H1 (cell line): ENCODE results near the gene POLA2. TPM values are rescaled to one million over a fixed set of nuclear protein-coding genes. Genes with fewer than 3 reads are reported as not detected.

Source experiments
- ATF3 ChIP-seq: IDR thresholded peaks from 2 replicates; pipeline ENCODE4 v1.6.1; 2011; ENCODE audit warnings: low read depth, mild to moderate bottlenecking, low read length; ENCODE audit not compliant: insufficient read depth
- CHD7 ChIP-seq: fragments of 300-600 bp; sonication (generic); IDR thresholded peaks from 2 replicates; pipeline ENCODE4 v1.7.1; 2012; ENCODE audit warnings: low read length, moderate library complexity, mild to moderate bottlenecking, inconsistent platforms; ENCODE audit not compliant: insufficient replicate concordance
- JUN ChIP-seq: IDR thresholded peaks from 2 replicates; pipeline ENCODE4 v1.6.1; 2011; ENCODE audit warnings: low read depth, mild to moderate bottlenecking, improper control_type of control experiment, low read length
- NANOG ChIP-seq: IDR thresholded peaks from 2 replicates; pipeline ENCODE4 v1.6.1; 2011; ENCODE audit warnings: low read length, low read depth, mild to moderate bottlenecking, inconsistent platforms; ENCODE audit not compliant: insufficient read depth, poor library complexity, severe bottlenecking
- RNF2 ChIP-seq: fragments of 200-900, 300-1000 bp; sonication (generic); IDR thresholded peaks from 2 replicates; pipeline ENCODE4 v1.7.1; 2016; ENCODE audit warnings: borderline replicate concordance, low read depth, mild to moderate bottlenecking, antibody characterized with exemption, low read length; ENCODE audit not compliant: poor library complexity, severe bottlenecking; ENCODE audit errors: missing control alignments
- polyA plus RNA-seq, 7 experiments: library from polyadenylated mRNA; depleted of rRNA in 3 of 7; stranded (reverse) in 5 of 7; unstranded in 2 of 7; fragments of >200 nt in 5 of 7; fragments of 200-250 nt in 2 of 7; gene quantifications; 1 replicate in 5 of 7; 2 replicates in 1 of 7; 4 replicates in 1 of 7; pipeline versions ENCODE4 v1.2.1 to v1.2.3, GENCODE V29; 2011 to 2013; ENCODE audit warnings: missing spikeins in 2 of 7, mixed read lengths in 2 of 7
- total RNA-seq: library from RNA; stranded (reverse); fragmentation: NEBNext Ultra II Directional; extraction: Animal tissue kit (Norgen Biotek cat#: 25700); gene quantifications from 2 replicates; pipeline ENCODE4 v1.2.1, GENCODE V29; 2021

The POLA2 gene
- total and polyA plus RNA-seq, 2 of the 8 experiments (the other 6 are each of a cell fraction or from before 2014, with no cell fraction given): 31.2 to 55.9 TPM

GRCh38 chr11:65309006-65309405 lies 47.2 kb downstream of the POLA2 start (continued):
- TF ChIP-seq CHD7 (no peak), JUN (no peak), RNF2 (no peak), ATF3 (no peak), NANOG (no peak)
- TF ChIP-seq, all 59 proteins: peak for 0
